CD4-positive, alpha-beta T cell treated with Interleukin-10 for 1 hour (primary cell): ENCODE data around the gene TLCD3A.
"Not testable (repeated sequence)": the region's sequence is repeated elsewhere in the genome, so short reads cannot be mapped to it uniquely, and the experiment has no call there.

Source experiments
- DNase-seq: peaks from one replicate; pipeline ENCODE4 v3.0.0-alpha.2; 2020

The TLCD3A gene

GRCh38 chr17:718075-718474 is 14.3 kb upstream of the TLCD3A start:
- no peak for DNase-seq

DNA sequence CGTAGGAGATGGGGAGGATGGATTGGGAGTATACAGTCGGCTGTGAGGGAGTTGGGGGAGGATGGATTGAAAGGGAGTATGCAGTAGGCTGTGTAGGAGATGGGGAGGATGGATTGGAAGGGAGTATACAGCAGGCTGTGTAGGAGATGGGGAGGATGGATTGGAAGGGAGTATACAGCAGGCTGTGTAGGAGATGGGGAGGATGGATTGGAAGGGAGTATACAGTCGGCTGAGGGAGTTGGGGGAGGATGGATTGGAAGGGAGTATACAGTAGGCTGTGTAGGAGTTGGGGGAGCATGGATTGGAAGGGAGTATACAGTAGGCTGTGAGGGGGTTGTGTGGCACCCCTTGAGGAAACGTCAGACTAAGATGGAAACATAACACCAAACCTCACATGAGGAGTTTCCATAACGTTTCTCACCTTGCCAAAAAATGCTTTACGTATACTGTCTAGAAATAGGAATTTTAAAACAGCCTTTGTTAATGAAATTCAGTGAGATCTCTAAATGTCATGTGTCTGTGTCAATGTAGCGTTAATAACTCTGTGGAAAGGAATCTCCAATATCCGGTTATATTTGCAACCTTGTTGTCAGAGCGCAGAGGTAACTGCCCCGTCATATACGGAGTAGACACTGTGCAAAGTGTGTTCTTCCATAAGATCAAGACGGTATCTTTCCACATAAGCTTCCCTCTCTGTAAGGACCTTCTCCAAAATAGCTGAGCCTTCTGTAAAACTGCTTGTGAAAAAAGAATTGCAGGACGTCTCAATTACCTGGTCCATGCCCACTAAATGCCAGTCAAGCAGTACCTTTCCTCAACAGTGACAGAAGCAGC is 11.5 kb upstream of the TLCD3A start:
- no peak for DNase-seq

- DNase-seq: no peak
Measured at GRCh38 chr17:721540-721937, 10.9 kb upstream of the TLCD3A start.

GRCh38 chr17:725084-725483 is 7.3 kb upstream of the TLCD3A start:
- DNase-seq: no peak

DNA sequence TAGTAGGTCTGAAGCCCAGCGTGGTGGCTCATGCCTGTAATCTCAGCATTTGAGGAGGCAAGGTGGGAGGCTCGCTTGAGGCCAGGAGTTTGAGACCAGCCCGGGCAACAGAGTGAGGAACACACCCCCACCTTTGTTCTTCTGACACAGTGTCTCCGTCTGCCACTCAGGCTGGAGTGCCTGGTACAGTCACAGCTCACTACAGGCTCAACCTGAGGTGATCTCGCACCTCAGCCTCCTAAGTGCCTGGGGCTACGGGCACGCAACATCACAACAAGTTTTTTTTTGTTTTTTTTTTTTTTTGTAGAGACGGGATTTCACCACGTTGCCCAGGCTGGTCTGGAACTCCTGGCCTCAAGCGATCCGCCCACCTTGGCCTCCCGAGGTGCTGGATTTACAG is 6.7 kb upstream of the TLCD3A start:
- DNase-seq: no peak

DNA sequence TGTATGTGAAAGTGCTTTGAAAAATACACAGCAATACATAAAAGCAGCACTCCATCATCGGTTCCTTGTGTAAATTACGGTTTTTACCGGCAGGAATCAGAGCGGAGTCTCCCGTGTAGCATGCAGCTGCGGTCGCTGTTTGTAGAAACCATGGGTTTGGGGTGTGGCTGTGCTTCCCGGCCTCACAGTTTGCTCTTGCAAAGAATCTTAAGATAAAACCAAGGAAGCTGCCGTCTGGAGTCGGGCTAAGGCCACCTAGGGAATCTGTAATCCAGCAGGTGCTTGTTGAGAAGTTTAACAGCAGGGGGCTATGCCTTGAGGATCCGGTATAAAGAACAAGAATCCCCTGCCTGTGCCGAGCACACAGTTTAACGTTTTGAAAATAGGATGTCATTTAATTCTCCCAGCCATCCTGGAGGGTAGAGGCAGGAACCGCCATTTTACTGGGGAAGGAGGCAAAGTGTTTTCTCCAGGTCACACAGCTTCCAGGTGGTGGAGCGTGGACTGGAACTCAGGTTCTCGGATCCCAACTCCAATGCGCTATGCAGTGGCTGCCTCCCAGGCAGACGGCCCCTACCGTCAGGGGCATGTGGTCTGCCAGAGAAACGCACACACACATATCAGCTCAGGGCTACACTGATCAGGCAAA is 6.0 kb upstream of the TLCD3A start:
- no peak for DNase-seq

DNA sequence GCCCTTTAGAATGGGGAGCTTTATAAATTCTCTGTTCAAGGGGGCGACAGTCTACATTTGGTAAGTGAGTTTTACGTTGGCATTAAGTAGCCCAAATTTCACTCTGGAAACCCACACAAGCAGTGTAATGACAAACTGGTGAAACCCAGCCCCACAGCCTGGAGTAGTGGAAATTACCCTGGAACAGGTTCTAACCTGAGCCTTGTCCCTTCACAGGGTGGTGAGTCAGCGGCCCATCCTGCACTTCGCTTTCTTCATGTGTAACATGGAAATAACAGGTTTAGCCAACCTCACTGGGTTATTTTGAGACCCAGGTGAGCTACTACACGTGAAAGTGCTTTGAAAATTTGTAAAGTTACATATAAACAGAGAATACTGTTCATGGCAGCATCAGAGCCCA is 3.5 kb upstream of the TLCD3A start:
- DNase-seq: no peak

GRCh38 chr17:731644-732066 is 741 bp upstream of the TLCD3A start:
- DNase-seq: no peak

DNA sequence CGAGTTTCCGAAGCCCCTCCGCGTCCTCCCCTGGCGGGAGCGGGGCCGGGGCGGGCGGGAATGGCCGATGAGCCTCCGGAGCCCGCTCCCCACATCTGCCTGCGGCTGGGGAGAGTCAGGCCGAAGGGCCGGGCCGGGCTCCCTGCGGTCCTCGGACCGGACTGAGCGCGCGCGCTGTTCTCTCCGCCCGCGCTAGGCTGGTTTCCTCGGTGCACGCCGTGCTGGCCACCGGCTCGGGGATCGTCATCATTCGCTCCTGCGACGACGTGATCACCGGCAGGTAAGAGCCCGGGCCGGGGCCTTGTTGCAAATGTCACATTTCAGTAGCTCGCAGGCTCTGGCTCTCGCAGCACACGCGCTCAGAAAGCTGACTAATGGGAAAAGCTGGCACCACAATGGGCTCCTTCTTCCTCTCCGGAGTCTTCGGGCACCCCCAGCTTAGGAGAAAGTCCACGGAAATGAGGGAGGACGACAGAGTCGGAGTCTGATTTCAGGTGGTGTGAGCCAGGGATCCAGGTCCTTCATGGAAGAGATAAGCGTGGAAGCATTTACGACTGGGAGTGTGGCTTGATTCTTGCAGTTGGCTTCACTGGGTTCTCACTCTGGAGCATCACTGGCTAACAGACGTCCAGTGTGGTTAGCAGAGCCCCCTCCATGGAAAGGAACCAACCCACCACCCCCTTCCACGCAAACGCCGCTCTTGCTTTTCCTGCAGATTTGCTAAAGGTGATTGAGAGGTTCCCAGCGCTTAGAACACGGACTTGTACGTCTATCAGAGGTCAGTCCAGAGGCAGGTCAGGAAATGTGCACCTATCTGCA is 715 bp downstream of the TLCD3A start:
- DNase-seq: no peak

DNA sequence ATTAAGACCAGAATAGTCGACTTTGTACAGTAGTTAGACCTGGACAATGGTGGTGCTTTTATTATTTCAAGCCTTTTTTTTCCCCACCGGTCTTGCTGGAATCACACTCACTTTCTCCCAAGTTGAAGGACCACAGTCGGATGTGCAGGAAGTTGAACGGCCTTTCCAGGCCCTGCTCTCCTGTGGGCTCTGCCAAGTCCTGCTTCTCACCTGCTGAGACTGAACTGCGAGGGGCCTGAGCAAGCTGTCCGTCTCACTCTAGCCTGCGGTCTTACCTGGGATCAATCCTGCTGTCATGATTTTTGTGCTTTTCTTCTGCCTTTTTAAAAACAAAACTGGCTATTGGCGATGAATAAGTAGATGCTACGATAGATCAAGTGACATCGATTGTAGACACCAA is 1.3 kb downstream of the TLCD3A start:
- DNase-seq: no peak

DNA sequence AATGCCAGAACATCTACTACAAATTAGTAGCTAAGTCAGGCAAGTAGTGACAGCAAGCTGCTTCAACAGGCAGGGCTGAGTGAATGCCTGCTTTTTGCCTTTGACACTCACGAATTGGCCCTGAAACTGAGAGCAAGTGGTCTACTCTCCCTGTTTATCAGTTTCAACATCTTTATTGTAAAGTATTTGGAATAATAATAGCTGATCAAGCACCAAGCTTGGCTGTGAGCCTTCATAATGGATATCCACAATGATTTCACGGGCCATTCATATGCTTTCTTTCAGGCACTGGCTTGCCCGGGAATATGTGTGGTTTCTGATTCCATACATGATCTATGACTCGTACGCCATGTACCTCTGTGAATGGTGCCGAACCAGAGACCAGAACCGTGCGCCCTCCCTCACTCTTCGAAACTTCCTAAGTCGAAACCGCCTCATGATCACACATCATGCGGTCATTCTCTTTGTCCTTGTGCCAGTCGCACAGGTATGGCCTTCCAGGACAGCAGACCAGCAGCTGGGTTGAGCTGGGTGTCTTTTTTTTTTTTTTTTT is 5.2 kb downstream of the TLCD3A start:
- no peak for DNase-seq

DNA sequence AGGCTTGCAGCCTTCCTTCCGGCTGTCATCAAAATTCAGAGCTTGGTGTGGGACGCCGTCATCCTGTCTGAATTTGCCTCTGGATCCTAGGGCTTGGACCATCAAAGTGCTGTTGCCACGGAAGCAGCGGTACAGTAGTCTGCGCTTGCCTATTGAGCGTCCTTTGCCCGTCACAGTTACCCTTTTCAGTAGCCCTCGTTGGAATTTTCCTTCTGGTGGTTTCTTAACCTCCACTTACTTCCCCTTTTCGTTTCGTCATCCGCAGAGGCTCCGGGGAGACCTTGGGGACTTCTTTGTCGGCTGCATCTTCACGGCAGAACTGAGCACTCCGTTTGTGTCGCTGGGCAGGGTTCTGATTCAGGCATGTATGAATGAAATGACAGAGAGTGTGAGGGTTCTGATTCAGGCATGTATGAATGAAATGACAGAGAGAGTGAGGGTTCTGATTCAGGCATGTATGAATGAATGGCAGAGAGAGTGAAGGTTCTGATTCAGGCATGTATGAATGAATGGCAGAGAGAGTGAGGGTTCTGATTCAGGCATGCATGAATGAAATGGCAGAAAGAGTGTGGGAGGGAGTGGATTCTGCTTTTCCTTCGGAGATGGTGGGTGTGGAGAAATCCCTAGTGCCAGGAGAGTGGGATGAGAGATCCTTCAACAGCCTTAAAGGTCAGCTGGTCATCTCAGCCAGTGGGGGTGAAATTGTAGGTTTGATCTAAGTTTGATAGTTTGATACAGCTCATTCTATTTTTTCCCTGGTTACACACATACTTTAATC is 8.0 kb downstream of the TLCD3A start:
- DNase-seq: peak; percentile 19

GRCh38 chr17:742147-742793 is 9.9 kb downstream of the TLCD3A start:
- DNase-seq: no peak

DNA sequence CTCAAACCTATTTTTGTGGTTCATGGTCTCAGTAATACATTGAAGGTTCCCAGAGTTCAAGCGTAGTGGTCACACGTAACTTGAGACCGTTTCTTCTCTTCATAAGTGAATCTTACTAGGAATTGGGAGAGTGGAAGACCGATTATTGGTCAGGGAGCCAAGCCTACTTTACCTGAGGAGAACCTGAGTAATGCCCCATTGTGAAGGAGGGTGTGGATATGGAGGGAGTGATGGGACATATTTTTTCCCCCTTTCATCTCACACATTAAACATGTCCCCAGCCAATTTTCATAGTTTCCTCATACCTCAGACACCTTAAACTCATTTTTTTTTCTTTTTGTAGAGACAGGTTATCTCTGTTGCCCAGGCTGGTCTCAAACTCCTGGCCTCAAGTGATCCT is 10.7 kb downstream of the TLCD3A start:
- no peak for DNase-seq

DNA sequence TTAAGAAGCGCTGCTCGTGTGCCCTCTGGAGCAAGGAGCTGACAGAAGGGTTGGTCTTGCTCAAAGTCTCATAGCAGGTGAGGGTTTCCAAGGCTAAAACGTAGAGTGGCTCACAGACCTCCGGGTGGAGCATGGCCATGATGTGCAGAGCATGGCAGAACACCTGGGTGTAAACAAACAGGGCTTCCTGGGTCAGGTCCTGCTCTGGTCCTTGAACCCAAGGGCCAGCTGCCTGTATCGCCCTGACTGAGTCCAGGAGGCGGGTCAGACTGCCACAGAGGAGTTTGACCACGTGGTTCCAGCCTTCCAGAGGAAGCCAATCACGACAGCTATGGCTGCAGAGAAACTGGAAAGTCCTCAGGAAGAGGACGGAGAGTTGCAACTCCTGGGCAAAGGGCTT is 12.5 kb downstream of the TLCD3A start:
- no peak for DNase-seq

DNA sequence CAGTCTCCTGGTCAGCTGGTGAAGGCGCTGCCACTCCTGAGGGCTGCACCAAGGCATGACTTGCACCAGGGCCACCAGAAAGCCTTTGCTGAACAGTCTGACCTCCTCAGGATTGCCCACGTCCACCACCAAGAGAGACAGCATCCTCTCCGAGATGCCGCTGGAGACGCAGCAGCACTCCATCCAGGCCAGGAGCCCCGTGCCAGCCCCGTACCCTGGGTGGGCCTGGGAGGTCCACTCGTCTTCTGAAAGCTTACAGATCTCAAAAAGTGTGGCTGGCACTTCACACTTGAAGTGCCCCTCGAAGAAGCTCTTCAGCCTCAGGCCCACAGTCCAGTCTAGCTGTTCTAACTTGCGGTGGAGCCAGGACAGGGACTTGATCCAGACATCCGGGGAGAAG is 13.0 kb downstream of the TLCD3A start:
- no peak for DNase-seq

DNA sequence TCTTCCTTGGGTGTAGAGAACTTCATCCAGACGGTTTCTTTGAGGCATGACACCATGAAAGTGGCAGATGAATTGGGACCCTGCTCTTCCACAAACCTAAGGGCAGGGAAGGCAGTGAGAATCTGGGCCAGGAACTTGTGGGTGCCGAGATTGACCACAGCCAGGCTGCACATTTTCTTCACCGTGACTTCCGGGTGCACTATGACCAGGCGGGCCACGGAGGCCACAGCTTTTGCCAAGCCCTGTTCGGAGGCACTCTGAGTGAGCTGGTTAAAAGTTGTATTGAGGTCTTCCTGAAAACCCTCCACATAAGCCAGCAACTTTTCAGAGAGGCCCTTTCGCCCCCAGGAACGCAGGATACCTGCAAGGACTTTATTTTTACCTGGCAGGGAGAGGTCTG is 13.8 kb downstream of the TLCD3A start:
- no peak for DNase-seq

GRCh38 chr17:746783-747629 is 14.6 kb downstream of the TLCD3A start:
- DNase-seq: no peak

DNA sequence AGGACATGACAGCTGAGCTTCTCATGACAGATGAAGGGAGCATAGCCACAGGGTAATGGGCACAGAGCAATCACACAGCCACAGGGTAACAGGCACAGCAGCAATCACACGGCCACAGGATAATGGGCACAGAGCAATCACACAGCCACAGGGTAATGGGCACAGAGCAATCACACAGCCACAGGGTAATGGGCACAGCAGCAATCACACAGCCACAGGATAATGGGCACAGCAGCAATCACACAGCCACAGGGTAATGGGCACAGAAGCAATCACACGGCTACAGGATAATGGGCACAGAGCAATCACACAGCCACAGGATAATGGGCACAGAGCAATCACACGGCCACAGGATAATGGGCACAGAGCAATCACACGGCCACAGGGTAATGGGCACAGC is 16.2 kb downstream of the TLCD3A start:
- not testable (repeated sequence) for DNase-seq

- DNase-seq: not testable (repeated sequence)
Measured at GRCh38 chr17:749359-749758, 17.0 kb downstream of the TLCD3A start.

DNA sequence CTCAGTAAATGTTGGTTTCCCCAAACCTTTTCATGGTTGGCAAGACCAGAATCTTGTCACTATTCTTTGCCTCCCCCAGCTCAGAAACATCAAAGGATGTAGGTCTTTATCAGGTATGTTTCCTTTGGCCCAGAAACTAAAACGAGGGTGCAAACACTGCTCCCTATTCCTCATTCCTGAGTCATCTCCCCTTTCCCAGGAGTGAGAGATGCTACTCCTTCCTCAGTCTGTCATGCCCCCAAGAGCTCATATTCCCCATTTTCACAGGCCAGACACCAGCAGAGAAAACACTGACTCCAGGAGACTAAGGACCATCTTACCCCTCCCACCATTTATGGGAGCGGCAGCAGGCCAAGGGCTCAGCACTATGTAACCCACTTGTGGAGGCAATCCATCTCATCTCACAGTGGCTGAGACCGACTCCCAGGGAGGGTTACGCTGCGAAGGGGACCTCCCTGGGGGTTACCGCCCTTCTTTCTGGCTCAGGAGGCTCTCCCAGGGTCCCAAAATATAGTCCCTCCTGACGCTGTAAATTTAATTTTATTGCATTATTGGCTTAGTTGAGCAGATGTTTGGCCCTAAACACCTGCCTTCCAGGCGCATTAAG is 18.1 kb downstream of the TLCD3A start:
- DNase-seq: no peak
